A549 (cell line): ENCODE data around the gene POLD2.

ENCODE experiments used
- CBX8 ChIP-seq: fragments of 200-600 bp; sonication (generic); IDR thresholded peaks from 2 replicates; pipeline ENCODE4 v1.6.1; 2016
- CTCF ChIP-seq: fragments of >200 bp; sonication (Bioruptor Twin); formaldehyde crosslinking; IDR thresholded peaks from 3 replicates; pipeline ENCODE4 v1.5.1; 2016
- EP300 ChIP-seq, 2 experiments: fragments of >200 bp; sonication (Bioruptor Twin); formaldehyde crosslinking; IDR thresholded peaks; 2 replicates in 1 of 2; 3 replicates in 1 of 2; pipeline ENCODE4 v1.6.1; 2016 to 2017
- HDAC2 ChIP-seq: fragments of 200-600 bp; sonication (generic); IDR thresholded peaks from 2 replicates; pipeline ENCODE4 v1.6.1; 2016
- JUNB ChIP-seq: fragments of >200 bp; sonication (Bioruptor Twin); formaldehyde crosslinking; IDR thresholded peaks from 2 replicates; pipeline ENCODE4 v1.6.1; 2016
- KDM1A ChIP-seq: fragments of 200-600 bp; sonication (generic); IDR thresholded peaks from 2 replicates; pipeline ENCODE4 v1.6.1; 2016; ENCODE audit warnings: low read depth, mild to moderate bottlenecking
- MAZ ChIP-seq: fragments of 150-350 bp; IDR thresholded peaks from 2 replicates; pipeline ENCODE4 v1.6.1; 2014; ENCODE audit warnings: antibody characterized with exemption, low read depth, low read length, borderline replicate concordance
- MYC ChIP-seq: IDR thresholded peaks from 2 replicates; pipeline ENCODE4 v1.6.1; 2012; ENCODE audit warnings: mild to moderate bottlenecking, inconsistent platforms, low read length, improper control_type of control experiment, borderline replicate concordance
- POLR2A ChIP-seq: IDR thresholded peaks from 2 replicates; pipeline ENCODE4 v1.6.1; 2012; ENCODE audit warnings: mild to moderate bottlenecking, low read length
- SMC3 ChIP-seq: fragments of >200 bp; sonication (Bioruptor Twin); formaldehyde crosslinking; IDR thresholded peaks from 3 replicates; pipeline ENCODE4 v1.6.1; 2018; ENCODE audit warnings: inconsistent platforms
- USF2 ChIP-seq: fragments of 450-650 bp; IDR thresholded peaks from 2 replicates; pipeline ENCODE4 v1.6.1; 2014; ENCODE audit warnings: antibody characterized with exemption

- TF ChIP-seq CTCF (no peak), SMC3 (no peak), KDM1A (no peak), CBX8 (no peak), JUNB (no peak), MAZ (no peak), HDAC2 (no peak), POLR2A (no peak), USF2 (no peak), MYC (no peak), EP300 (IDR thresholded peaks at IDR 0.05) (no peak)
These were observed 8.7 kb upstream of the POLD2 start for GRCh38 chr7:44132039-44132438.
